ENCODE results near the gene PCSK5. TPM values are rescaled to one million over a fixed set of nuclear protein-coding genes. Genes with fewer than 3 reads are reported as not detected.

PCSK5 gene
- polyA plus RNA-seq, 1 donor (not counting 4 experiments of a cell fraction or from before 2014, with no cell fraction given) = 1.9 TPM

DNA sequence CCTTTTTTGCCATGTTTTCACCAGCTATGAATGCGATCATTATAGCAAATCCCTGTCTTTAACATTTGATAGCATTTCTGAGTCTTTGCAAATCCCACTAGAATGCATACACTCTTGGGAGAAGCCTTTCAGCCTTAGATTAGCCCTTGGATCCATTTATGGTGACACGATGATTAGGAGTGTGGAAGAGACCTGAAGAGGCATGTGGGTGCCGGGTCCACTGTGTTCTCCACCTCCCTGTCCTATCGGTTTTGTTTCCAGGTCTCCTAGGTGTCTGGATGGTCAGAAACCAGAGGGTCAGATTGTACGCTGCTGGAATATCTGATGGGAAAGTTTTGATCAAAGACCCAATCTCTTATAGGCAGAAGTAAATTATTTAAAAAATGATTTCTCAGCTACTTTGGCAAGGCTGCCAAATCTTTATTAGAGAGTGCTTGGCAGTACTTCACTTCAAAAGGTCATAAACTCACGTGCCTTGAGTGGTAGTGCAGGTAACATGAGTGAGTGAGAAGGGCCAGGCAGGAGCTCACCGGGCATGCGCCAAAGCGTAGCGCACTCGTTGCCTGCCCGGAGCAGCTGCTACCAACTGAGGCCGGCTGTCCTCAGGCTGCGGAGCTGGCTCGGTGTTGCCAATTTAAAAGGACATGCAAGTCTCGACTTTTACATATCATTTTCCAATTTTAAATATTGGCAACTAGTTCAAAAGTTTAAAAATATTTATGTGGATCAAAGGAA lies 51.3 kb downstream of the PCSK5 start:
- Histone ChIP-seq H3K9me3 (ENCODE audit: control insufficient read depth, low read depth, low read length) (no peaks in the 10 kb centered on the region), H3K9me1 (ENCODE audit: control insufficient read depth, extremely low read depth, insufficient read depth, low read length) (no peaks in the 10 kb centered on the region), H3K27me3 (ENCODE audit: control insufficient read depth, extremely low read depth, insufficient read depth, low read length) (no peaks in the 10 kb centered on the region), H2AFZ (ENCODE audit: control insufficient read depth, low read length) (no peak overlapping the region), H3K4me1 (ENCODE audit: control insufficient read depth, extremely low read depth, insufficient read depth, low read length) (peaks cover 6% of the 10 kb centered on the region), H4K20me1 (ENCODE audit: control insufficient read depth, extremely low read depth, insufficient read depth, low read length) (no peaks in the 10 kb centered on the region), H3K27ac (ENCODE audit: control insufficient read depth, insufficient read depth, low read length) (no peak overlapping the region), H3K36me3 (ENCODE audit: control insufficient read depth in 2 of 2, extremely low read depth in 1 of 2, insufficient read depth in 2 of 2, low read length in 2 of 2) (no peaks in the 10 kb centered on the region), H3K4me3 (ENCODE audit: control insufficient read depth in 2 of 3, extremely low read depth in 1 of 3, insufficient read depth in 2 of 3, low read depth in 1 of 3, low read length in 3 of 3) (no peak overlapping the region), H3K9ac (ENCODE audit: control insufficient read depth, extremely low read depth, insufficient read depth, low read length) (no peak overlapping the region), H3K79me2 (ENCODE audit: control insufficient read depth, insufficient read depth, low read length) (no peaks in the 10 kb centered on the region), H3K4me2 (ENCODE audit: control insufficient read depth, extremely low read depth, insufficient read depth, low read depth, low read length) (no peak overlapping the region)
- FAIRE-seq = no peak
- DNase-seq (ENCODE audit: low read depth, low spot score) = no peak
- dilution Hi-C loops (cut with MboI; ENCODE audit: extremely low pct_ligation_motif_present, low sequenced_read_pairs) = no loop called here
- TF ChIP-seq, protein P1, sequence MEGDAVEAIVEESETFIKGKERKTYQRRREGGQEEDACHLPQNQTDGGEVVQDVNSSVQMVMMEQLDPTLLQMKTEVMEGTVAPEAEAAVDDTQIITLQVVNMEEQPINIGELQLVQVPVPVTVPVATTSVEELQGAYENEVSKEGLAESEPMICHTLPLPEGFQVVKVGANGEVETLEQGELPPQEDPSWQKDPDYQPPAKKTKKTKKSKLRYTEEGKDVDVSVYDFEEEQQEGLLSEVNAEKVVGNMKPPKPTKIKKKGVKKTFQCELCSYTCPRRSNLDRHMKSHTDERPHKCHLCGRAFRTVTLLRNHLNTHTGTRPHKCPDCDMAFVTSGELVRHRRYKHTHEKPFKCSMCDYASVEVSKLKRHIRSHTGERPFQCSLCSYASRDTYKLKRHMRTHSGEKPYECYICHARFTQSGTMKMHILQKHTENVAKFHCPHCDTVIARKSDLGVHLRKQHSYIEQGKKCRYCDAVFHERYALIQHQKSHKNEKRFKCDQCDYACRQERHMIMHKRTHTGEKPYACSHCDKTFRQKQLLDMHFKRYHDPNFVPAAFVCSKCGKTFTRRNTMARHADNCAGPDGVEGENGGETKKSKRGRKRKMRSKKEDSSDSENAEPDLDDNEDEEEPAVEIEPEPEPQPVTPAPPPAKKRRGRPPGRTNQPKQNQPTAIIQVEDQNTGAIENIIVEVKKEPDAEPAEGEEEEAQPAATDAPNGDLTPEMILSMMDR (optimal IDR thresholded peaks at IDR 0.05 in 1 of 3, IDR thresholded peaks at IDR 0.05 in 1 of 3, conservative IDR thresholded peaks at IDR 0.05 in 1 of 3; ENCODE audit: extremely low read depth in 1 of 3, insufficient read depth in 2 of 3, low read length in 3 of 3) = no peak
- TF ChIP-seq EZH2 (IDR thresholded peaks at IDR 0.05; ENCODE audit: low read length) = no peak

- no peak for FAIRE-seq
- H2AFZ ChIP-seq (ENCODE audit: control insufficient read depth, low read length) = no peak overlapping the region
- dilution Hi-C loops (cut with MboI; ENCODE audit: extremely low pct_ligation_motif_present, low sequenced_read_pairs) = no loop called here
- H3K79me2 ChIP-seq (ENCODE audit: control insufficient read depth, insufficient read depth, low read length) = no peaks in the 10 kb centered on the region
- H3K9ac ChIP-seq (ENCODE audit: control insufficient read depth, extremely low read depth, insufficient read depth, low read length) = no peak overlapping the region
- H3K9me1 ChIP-seq (ENCODE audit: control insufficient read depth, extremely low read depth, insufficient read depth, low read length) = no peaks in the 10 kb centered on the region
- no peak for DNase-seq (ENCODE audit: low read depth, low spot score)
- no peak overlapping the region for H3K27ac ChIP-seq (ENCODE audit: control insufficient read depth, insufficient read depth, low read length)
- H3K36me3 ChIP-seq (ENCODE audit: control insufficient read depth in 2 of 2, extremely low read depth in 1 of 2, insufficient read depth in 2 of 2, low read length in 2 of 2) = no peaks in the 10 kb centered on the region
- no peaks in the 10 kb centered on the region for H3K9me3 ChIP-seq (ENCODE audit: control insufficient read depth, low read depth, low read length)
- TF ChIP-seq, protein P1 (optimal IDR thresholded peaks at IDR 0.05 in 1 of 3, IDR thresholded peaks at IDR 0.05 in 1 of 3, conservative IDR thresholded peaks at IDR 0.05 in 1 of 3; ENCODE audit: extremely low read depth in 1 of 3, insufficient read depth in 2 of 3, low read length in 3 of 3) = no peak
- TF ChIP-seq EZH2 (IDR thresholded peaks at IDR 0.05; ENCODE audit: low read length) = no peak
- no peak overlapping the region for H3K4me2 ChIP-seq (ENCODE audit: control insufficient read depth, extremely low read depth, insufficient read depth, low read depth, low read length)
- no peaks in the 10 kb centered on the region for H4K20me1 ChIP-seq (ENCODE audit: control insufficient read depth, extremely low read depth, insufficient read depth, low read length)
- H3K4me1 ChIP-seq (ENCODE audit: control insufficient read depth, extremely low read depth, insufficient read depth, low read length) = no peaks in the 10 kb centered on the region
- no peak overlapping the region for H3K4me3 ChIP-seq (ENCODE audit: control insufficient read depth in 2 of 3, extremely low read depth in 1 of 3, insufficient read depth in 2 of 3, low read depth in 1 of 3, low read length in 3 of 3)
- H3K27me3 ChIP-seq (ENCODE audit: control insufficient read depth, extremely low read depth, insufficient read depth, low read length) = no peaks in the 10 kb centered on the region
Measured at GRCh38 chr9:75946766-75947165, 56.3 kb downstream of the PCSK5 start.
